ENCODE results near the gene SCGB2A2.

- no peak for TF ChIP-seq ETV1 (tag; conservative IDR thresholded peaks at IDR 0.05; ENCODE audit: low read depth)
- no peak for TF ChIP-seq ZBTB17 (CRISPR knock-in tag; IDR thresholded peaks at IDR 0.05)
- no peak for TF ChIP-seq ZKSCAN8 (CRISPR knock-in tag; IDR thresholded peaks at IDR 0.05)
- no peak for TF ChIP-seq ZNF518B (CRISPR knock-in tag; IDR thresholded peaks at IDR 0.05)
- TF ChIP-seq NR4A1 (CRISPR knock-in tag; IDR thresholded peaks at IDR 0.05): no peak
- no peak for TF ChIP-seq NR4A1 (tag; IDR thresholded peaks at IDR 0.05)
- no peak for TF ChIP-seq ZNF695 (CRISPR knock-in tag; IDR thresholded peaks at IDR 0.05)
- TF ChIP-seq ZNF318 (IDR thresholded peaks at IDR 0.05; ENCODE audit: borderline replicate concordance in 1 of 2, low read depth in 1 of 2): no peak
- TF ChIP-seq POLR2A (conservative IDR thresholded peaks at IDR 0.05): no peak
- no peak for TF ChIP-seq ZNF561 (CRISPR knock-in tag; conservative IDR thresholded peaks at IDR 0.05)
- TF ChIP-seq TFE3 (CRISPR knock-in tag; IDR thresholded peaks at IDR 0.05): no peak
- no peak for TF ChIP-seq SRF (CRISPR knock-in tag; IDR thresholded peaks at IDR 0.05)
- TF ChIP-seq DMBX1 (CRISPR knock-in tag; IDR thresholded peaks at IDR 0.05; ENCODE audit: borderline replicate concordance): no peak
- TF ChIP-seq KDM5B (IDR thresholded peaks at IDR 0.05; ENCODE audit: insufficient replicate concordance, low read depth, low read length): no peak
- TF ChIP-seq PKNOX1 (IDR thresholded peaks at IDR 0.05): no peak
These were observed 33.8 kb upstream of the SCGB2A2 start for GRCh38 chr11:62236187-62236586.

All from K562 (cell line).